Esophagus squamous epithelium (tissue), 5 donors: ENCODE results near the gene NFKB1. TPM values are rescaled to one million over a fixed set of nuclear protein-coding genes. Genes with fewer than 3 reads are reported as not detected.

Source experiments
- DNase-seq: peaks from one replicate; lab custom pipeline; 2025; lab: John Stamatoyannopoulos, UW
- H3K27ac ChIP-seq, 4 donors: fragments of 200-600 bp; sonication (generic); one replicate each; pipeline ENCODE4 v1.5.1; 2016 to 2019; ENCODE audit warnings: mild to moderate bottlenecking in 1 of 4
- H3K27me3 ChIP-seq, 4 donors: fragments of 200-600 bp; sonication (generic); 1 replicate in 3 of 4; 2 replicates in 1 of 4; pipeline versions ENCODE4 v1.5.1 to v1.6.0; 2017 to 2021; ENCODE audit warnings: antibody characterized with exemption in 1 of 4
- H3K36me3 ChIP-seq, 3 donors: fragments of 200-600 bp; sonication (generic); one replicate each; pipeline ENCODE4 v1.5.1; 2016 to 2019
- H3K4me1 ChIP-seq, 3 donors: fragments of 200-600 bp; sonication (generic); one replicate each; pipeline ENCODE4 v1.5.1; 2017 to 2019
- H3K4me3 ChIP-seq, 4 donors: fragments of 200-600 bp; sonication (generic); 1 replicate in 3 of 4; 2 replicates in 1 of 4; pipeline ENCODE4 v1.5.1; 2016 to 2019; ENCODE audit warnings: mild to moderate bottlenecking in 2 of 4, moderate library complexity in 1 of 4
- H3K9me3 ChIP-seq, 3 donors: fragments of 200-600 bp; sonication (generic); one replicate each; pipeline ENCODE4 v1.5.1; 2016 to 2019
- CTCF ChIP-seq, 6 experiments: fragments of 450-650 bp in 4 of 6; fragments of 200-600 bp in 2 of 6; sonication (generic) in 2 of 6; IDR thresholded peaks; one replicate each; pipeline ENCODE4 v1.5.1; 2016 to 2019; ENCODE audit warnings: antibody characterized with exemption in 6 of 6, mild to moderate bottlenecking in 4 of 6, moderate library complexity in 4 of 6
- POLR2A ChIP-seq, 4 donors: fragments of 450-650 bp; IDR thresholded peaks; one replicate each; pipeline ENCODE4 v1.6.1; 2017; ENCODE audit warnings: antibody characterized with exemption in 4 of 4, mild to moderate bottlenecking in 4 of 4, moderate library complexity in 3 of 4
- WGBS, 2 donors: methylation state at CpG; one replicate each; pipeline ENCODE4 v1.1.5; 2018; 5-methylcytosine and 5-hydroxymethylcytosine counted together
- intact Hi-C: fragments of 100-400 bp; cut with DNase I; formaldehyde crosslinking; loops from one replicate; pipeline ENCODE4 v1.15.0; 2022
- total RNA-seq, 4 donors: library from RNA; depleted of rRNA; stranded (reverse); fragments of >200 nt; gene quantifications; one replicate each; pipeline ENCODE4 v1.1.0, GENCODE V29; 2016
- donor health status: DM: yes; HTN: yes; CAD: no.

The NFKB1 gene
- total RNA-seq, 4 donors from 2014 or later = 33.5 to 47.5 (median 41.4) TPM

GRCh38 chr4:102589743-102590142 is 88.6 kb downstream of the NFKB1 start:
- intact Hi-C loops = no loop called here
- H3K27me3 ChIP-seq = no peaks in the 10 kb centered on the region
- WGBS, 2 donors = 90 to 94% methylated on average over 3 of the region's 3 CpGs
- no peak overlapping the region for H3K4me3 ChIP-seq
- H3K27ac ChIP-seq = no peak overlapping the region
- H3K4me1 ChIP-seq = no peaks in the 10 kb centered on the region
- peaks cover 0 to 3% (median 2%) of the 10 kb centered on the region in 3 donors for H3K9me3 ChIP-seq
- peaks cover 0 to 96% (median 0%) of the 10 kb centered on the region in 3 donors for H3K36me3 ChIP-seq
- TF ChIP-seq CTCF (IDR thresholded peaks at IDR 0.05) = no peak
- no peak for DNase-seq

GRCh38 chr4:102592256-102592655 is 91.1 kb downstream of the NFKB1 start:
- Histone ChIP-seq H3K27me3 (no peaks in the 10 kb centered on the region), H3K4me3 (no peak overlapping the region), H3K4me1 (no peaks in the 10 kb centered on the region), H3K27ac (no peak overlapping the region), H3K36me3 (peaks cover 0 to 96% (median 14%) of the 10 kb centered on the region in 3 donors), H3K9me3 (peaks cover 0 to 3% (median 2%) of the 10 kb centered on the region in 3 donors)
- DNase-seq = no peak
- intact Hi-C loops = no loop called here
- no peak for TF ChIP-seq CTCF (IDR thresholded peaks at IDR 0.05)
- TF ChIP-seq POLR2A (IDR thresholded peaks at IDR 0.05) = no peak

- Histone ChIP-seq H3K4me1 (no peaks in the 10 kb centered on the region), H3K27me3 (no peaks in the 10 kb centered on the region), H3K4me3 (no peak overlapping the region), H3K36me3 (peaks cover 0 to 96% (median 21%) of the 10 kb centered on the region in 3 donors), H3K9me3 (peaks cover 0 to 3% (median 2%) of the 10 kb centered on the region in 3 donors), H3K27ac (no peak overlapping the region)
- intact Hi-C loops = no loop called here
- WGBS, 2 donors = 86 to 87% methylated on average over 7 of the region's 7 CpGs
- no peak for DNase-seq
- TF ChIP-seq CTCF (IDR thresholded peaks at IDR 0.05) = no peak
- TF ChIP-seq POLR2A (IDR thresholded peaks at IDR 0.05) = no peak
Observed at GRCh38 chr4:102593147-102593546, 92.0 kb downstream of the NFKB1 start.

DNA sequence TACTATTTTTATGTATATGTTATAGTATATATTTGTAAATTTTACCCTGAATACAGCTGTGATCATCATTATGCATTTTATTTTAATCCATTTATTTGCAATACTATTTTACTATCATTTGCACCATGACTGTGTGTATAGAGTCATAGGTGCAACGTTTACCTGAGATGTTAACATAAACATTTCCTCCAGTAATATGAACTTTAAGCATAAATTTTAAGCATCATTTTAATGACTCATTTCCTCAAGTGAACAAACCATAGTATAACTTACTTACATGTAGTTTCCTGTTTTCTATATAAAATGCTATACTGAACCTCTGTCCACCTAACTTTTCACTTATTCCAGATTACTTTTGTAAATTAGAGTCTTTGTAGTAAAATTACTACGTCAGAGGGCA is 92.8 kb downstream of the NFKB1 start:
- H3K4me1 ChIP-seq = peaks cover 0 to 4% (median 0%) of the 10 kb centered on the region in 3 donors
- peaks cover 0 to 96% (median 21%) of the 10 kb centered on the region in 3 donors for H3K36me3 ChIP-seq
- no peak for TF ChIP-seq POLR2A (IDR thresholded peaks at IDR 0.05)
- no peak for TF ChIP-seq CTCF (IDR thresholded peaks at IDR 0.05)
- no peaks in the 10 kb centered on the region for H3K27me3 ChIP-seq
- intact Hi-C loops = no loop called here
- H3K4me3 ChIP-seq = no peak overlapping the region
- H3K9me3 ChIP-seq = peaks cover 0 to 3% (median 2%) of the 10 kb centered on the region in 3 donors
- no peak overlapping the region for H3K27ac ChIP-seq
- 57 to 67% methylated on average over 2 of the region's 2 CpGs for WGBS, 2 donors
- no peak for DNase-seq

- Histone ChIP-seq H3K27me3 (no peaks in the 10 kb centered on the region), H3K36me3 (peaks cover 0 to 97% (median 21%) of the 10 kb centered on the region in 3 donors), H3K4me3 (no peak overlapping the region), H3K4me1 (peaks cover 0 to 12% (median 5%) of the 10 kb centered on the region in 3 donors), H3K9me3 (peaks cover 0 to 1% (median 0%) of the 10 kb centered on the region in 3 donors), H3K27ac (no peak overlapping the region)
- no peak for DNase-seq
- intact Hi-C loops = no loop called here
- TF ChIP-seq POLR2A (IDR thresholded peaks at IDR 0.05) (no peak), CTCF (IDR thresholded peaks at IDR 0.05) (no peak)
- 77 to 88% methylated on average over 4 of the region's 4 CpGs for WGBS, 2 donors
Observed at GRCh38 chr4:102596532-102596931, 95.4 kb downstream of the NFKB1 start.
